A549 treated with Mapracorat at 1 μM for 4 hours (cell line): ENCODE data around the gene LILRB5. TPM values are rescaled to one million over a fixed set of nuclear protein-coding genes. Genes with fewer than 3 reads are reported as not detected.

Experiments used
- total RNA-seq: library from RNA; stranded (reverse); fragments of 200-300 nt; extraction: Qiagen RNA extraction; gene quantifications from 5 replicates; pipeline ENCODE4 v1.2.3, GENCODE V29; 2022

LILRB5 gene
- not detected in 5 replicates for total RNA-seq

DNA sequence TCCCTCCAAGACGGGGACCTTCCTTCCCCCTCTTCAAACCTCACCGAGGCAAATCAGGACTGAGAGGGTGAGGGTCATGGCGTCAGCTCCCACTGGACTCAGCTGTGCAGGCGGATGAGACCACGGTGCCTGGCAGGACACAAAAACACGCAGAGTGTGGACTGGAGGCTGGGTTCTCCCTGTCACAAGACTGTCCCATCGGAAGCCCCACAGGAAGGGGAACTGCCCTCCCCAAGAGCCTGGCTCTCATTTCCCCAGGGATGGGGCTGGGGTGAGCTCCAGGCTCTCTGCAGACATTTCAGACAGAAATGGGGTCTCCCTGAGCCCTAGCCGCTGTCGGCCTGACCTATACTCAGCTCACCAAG, at the start of gene LILRB5:
Gene LILRB5, minus strand, starts transcription at position 158 of the 365 bp plus-strand sequence. Its CDS starts 80 bp downstream, at position 78.

DNA sequence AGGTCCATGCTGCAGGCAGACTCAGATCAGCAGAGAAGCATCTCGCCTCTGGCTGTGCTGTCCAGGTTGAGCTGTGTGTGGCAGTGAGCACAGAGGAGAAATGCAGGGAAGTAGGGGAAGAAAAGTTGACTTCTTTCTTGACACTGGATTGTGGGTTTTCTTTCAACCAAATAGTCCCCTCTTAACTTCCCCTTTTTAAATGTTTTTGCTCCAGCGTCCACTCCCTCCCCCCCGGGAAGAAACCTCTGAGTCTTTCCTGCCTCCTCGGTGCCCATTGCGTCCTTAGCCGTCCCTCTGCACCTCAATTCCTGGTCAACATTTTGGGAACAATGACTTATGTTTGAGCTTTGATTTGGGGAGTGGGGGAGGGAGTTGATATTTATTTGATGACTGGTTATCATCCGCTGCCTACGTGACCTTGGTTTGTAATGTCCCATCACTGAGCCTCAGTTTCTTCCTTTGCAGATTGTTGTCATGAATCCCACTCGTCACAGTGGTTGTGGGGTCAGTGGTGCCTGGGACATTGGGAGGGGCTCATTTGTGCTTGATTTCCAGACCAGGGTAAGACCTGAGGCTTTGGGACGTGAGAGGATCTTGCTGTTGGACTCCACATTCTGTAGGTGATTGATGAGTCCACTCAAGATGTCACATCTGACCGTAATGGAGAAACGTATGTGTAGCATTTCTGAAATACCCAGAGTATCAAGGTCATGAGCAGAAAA, 24.1 kb upstream of the LILRB5 start, which contains the start of gene LILRB2:
Gene LILRB2, minus strand, starts transcription at position 104 of the 722 bp plus-strand sequence. CDS start 614 bp downstream, outside the sequence.

DNA sequence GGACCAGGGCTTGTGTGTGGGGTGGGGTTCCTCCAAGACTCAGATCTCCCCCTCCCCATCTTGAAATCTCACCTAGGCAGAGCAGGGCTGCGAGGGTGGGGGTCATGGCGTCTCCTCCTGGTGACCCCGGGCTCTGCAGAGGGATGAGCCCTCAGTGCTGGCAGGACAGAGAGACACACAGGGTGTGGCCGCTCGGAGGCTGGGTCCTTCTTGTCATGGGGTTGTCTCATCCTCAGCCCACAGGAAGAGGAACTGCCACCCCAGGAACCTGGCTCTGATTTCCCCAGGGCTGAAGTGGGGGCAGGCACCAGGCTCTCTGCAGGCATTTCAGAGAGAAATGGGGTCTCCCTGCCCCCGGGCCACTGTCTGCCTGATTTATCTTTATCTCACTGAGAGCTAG, 14.4 kb downstream of the LILRB5 start, which contains the start of gene LILRA6:
Gene LILRA6, minus strand, starts transcription at position 145 of the 400 bp plus-strand sequence.

DNA sequence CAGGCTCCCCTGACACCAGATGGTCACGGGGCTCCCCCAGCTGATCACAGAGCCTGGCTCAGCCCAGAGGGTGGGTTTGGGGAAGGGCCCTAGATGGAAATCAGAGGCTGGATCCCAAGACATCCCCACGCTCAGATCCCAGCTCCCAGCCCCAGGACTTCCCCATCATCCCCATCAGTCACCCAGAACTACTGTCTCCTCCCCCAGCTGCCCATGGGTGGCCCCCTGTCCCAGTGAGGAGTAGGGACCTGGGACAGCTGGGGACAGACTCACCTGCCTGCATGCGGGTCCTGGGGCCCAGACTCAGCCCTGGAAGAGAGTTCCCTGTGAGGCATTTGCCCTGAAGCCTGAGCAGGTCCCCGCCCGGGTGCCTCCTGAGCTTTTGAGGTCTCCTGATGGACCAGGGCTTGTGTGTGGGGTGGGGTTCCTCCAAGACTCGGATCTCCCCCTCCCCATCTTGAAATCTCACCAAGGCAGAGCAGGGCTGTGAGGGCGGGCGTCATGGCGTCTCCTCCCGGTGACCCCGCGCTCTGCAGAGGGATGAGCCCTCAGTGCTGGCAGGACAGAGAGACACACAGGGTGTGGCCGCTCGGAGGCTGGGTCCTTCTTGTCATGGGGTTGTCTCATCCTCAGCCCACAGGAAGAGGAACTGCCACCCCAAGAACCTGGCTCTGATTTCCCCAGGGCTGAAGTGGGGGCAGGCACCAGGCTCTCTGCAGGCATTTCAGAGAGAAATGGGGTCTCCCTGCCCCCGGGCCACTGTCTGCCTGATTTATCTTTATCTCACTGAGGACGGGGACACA, 34.4 kb downstream of the LILRB5 start, which contains the start of gene LILRB3:
Gene LILRB3, minus strand, starts transcription at position 534 of the 803 bp plus-strand sequence. Its CDS starts 31 bp downstream, at position 503.

Other genes with a start within 250 kb of the LILRB5 start
- 0.52 to 0.83 TPM (median 0.57 TPM) in 4 of 5 replicates, not detected in the other for gene VSTM1, start 193.4 kb downstream of the LILRB5 start, total RNA-seq
- not detected in 5 replicates for gene TARM1, start 175.9 kb downstream of the LILRB5 start, total RNA-seq
- gene OSCAR, start 156.5 kb downstream of the LILRB5 start, total RNA-seq: 0.22 to 0.33 TPM (median 0.30 TPM) in 5 replicates
- 208 to 255 TPM (median 222 TPM) in 5 replicates for gene NDUFA3, start 154.4 kb downstream of the LILRB5 start, total RNA-seq
- 19.7 to 25.6 TPM (median 21.8 TPM) in 5 replicates for gene TFPT, start 141.6 kb downstream of the LILRB5 start, total RNA-seq
- gene PRPF31, start 141.5 kb downstream of the LILRB5 start, total RNA-seq: 107 to 118 TPM (median 115 TPM) in 5 replicates
- 52.7 to 66.3 TPM (median 62.4 TPM) in 5 replicates for gene CNOT3, start 119.5 kb downstream of the LILRB5 start, total RNA-seq
- 6.6 to 8.4 TPM (median 7.9 TPM) in 5 replicates for gene LENG1, start 97.6 kb downstream of the LILRB5 start, total RNA-seq
- 0.76 to 1.1 TPM (median 0.80 TPM) in 5 replicates for gene TMC4, start 84.1 kb downstream of the LILRB5 start, total RNA-seq
- 111 to 158 TPM (median 145 TPM) in 5 replicates for gene MBOAT7, start 67.7 kb downstream of the LILRB5 start, total RNA-seq
- 76.6 to 127 TPM (median 124 TPM) in 5 replicates for gene TSEN34, start 66.0 kb downstream of the LILRB5 start, total RNA-seq
- gene RPS9, start 56.4 kb downstream of the LILRB5 start, total RNA-seq: 2,104 to 2,641 TPM (median 2,212 TPM) in 5 replicates
- gene LILRB3, start 34.3 kb downstream of the LILRB5 start, total RNA-seq: 0.11 to 0.20 TPM (median 0.15 TPM) in 5 replicates
- gene LILRA6, start 14.5 kb downstream of the LILRB5 start, total RNA-seq: 0.08 to 0.09 TPM in 2 of 5 replicates, not detected in the others
- gene LILRB2, start 23.8 kb upstream of the LILRB5 start, total RNA-seq: 0.05 to 0.26 TPM (median 0.11 TPM) in 5 replicates
- not detected in 5 replicates for gene LILRA5, start 55.9 kb upstream of the LILRB5 start, total RNA-seq
- gene LILRA4, start 81.9 kb upstream of the LILRB5 start, total RNA-seq: not detected in 5 replicates
- not detected in 5 replicates for gene LAIR1, start 107.7 kb upstream of the LILRB5 start, total RNA-seq
- gene TTYH1, start 158.2 kb upstream of the LILRB5 start, total RNA-seq: 0.42 TPM in 1 of 5 replicates, not detected in the others
- 73.9 to 144 TPM (median 124 TPM) in 5 replicates for gene LENG8, start 191.9 kb upstream of the LILRB5 start, total RNA-seq
- 4.4 to 7.6 TPM (median 7.0 TPM) in 5 replicates for gene LENG9, start 206.5 kb upstream of the LILRB5 start, total RNA-seq
- gene CDC42EP5, start 216.0 kb upstream of the LILRB5 start, total RNA-seq: not detected in 5 replicates
- gene LAIR2, start 245.6 kb upstream of the LILRB5 start, total RNA-seq: not detected in 5 replicates